IMR-90 (cell line): Measurements from ENCODE around the gene CPSF4L. TPM values are rescaled to one million over a fixed set of nuclear protein-coding genes. Genes with fewer than 3 reads are reported as not detected.

Source experiments
- ATAC-seq: fragments of 200-7000 bp; cut with Tn5 transposase; 2 replicates; pipeline ENCODE4 v1.9.1; 2020; ENCODE audit warnings: low read depth, mild to moderate bottlenecking, moderate library complexity
- BruUV-seq: library from RNA; stranded (reverse); fragments of 400-500 nt; replicated peaks from 2 replicates; lab custom pipeline; 2021; lab: Mats Ljungman, UMichigan
- CTCF ChIA-PET: fragments of 300-600 bp; formaldehyde crosslinking; extraction: SDS; loops from one replicate; lab custom pipeline; 2021; ENCODE audit warnings: antibody characterized with exemption; lab: Yijun Ruan, JAX
- POLR2A ChIA-PET: fragments of 300-600 bp; sonication (Branson Sonifier 250); formaldehyde crosslinking; loops from one replicate; lab custom pipeline; 2022; ENCODE audit warnings: antibody characterized with exemption; ENCODE audit not compliant: unreplicated experiment; lab: Charles Lee
- DNase-seq: peaks from one replicate; pipeline ENCODE4 v3.0.0; 2013
- H2AFZ ChIP-seq: replicated peaks from 2 replicates; pipeline ENCODE3; 2013; ENCODE audit warnings: low read length, mild to moderate bottlenecking; ENCODE audit not compliant: poor library complexity
- H2AK5ac ChIP-seq: 2 replicates; pipeline ENCODE4 v1.6.1; 2013; ENCODE audit warnings: low read depth, low read length, inconsistent platforms
- H2AK9ac ChIP-seq: replicated peaks from 2 replicates; pipeline ENCODE3; 2013; ENCODE audit warnings: mild to moderate bottlenecking, low read depth, low read length, moderate library complexity; ENCODE audit not compliant: poor library complexity
- H2BK120ac ChIP-seq: 2 replicates; pipeline ENCODE4 v1.6.1; 2013; ENCODE audit warnings: low read depth, low read length, inconsistent platforms
- H2BK15ac ChIP-seq: 3 replicates; pipeline ENCODE4 v1.6.1; 2013; ENCODE audit warnings: low read depth, low read length, inconsistent platforms
- H2BK20ac ChIP-seq: 2 replicates; pipeline ENCODE4 v1.6.1; 2013; ENCODE audit warnings: low read depth, mild to moderate bottlenecking, inconsistent platforms, low read length, moderate library complexity
- H2BK5ac ChIP-seq: 2 replicates; pipeline ENCODE4 v1.6.1; 2013; ENCODE audit warnings: mild to moderate bottlenecking, low read depth, low read length, inconsistent platforms; ENCODE audit not compliant: poor library complexity, severe bottlenecking
- H3K14ac ChIP-seq: replicated peaks from 2 replicates; pipeline ENCODE4 v1.6.1; 2013; ENCODE audit warnings: low read depth, low read length, inconsistent platforms
- H3K18ac ChIP-seq: 2 replicates; pipeline ENCODE4 v1.6.1; 2013; ENCODE audit warnings: low read depth, low read length, control low read depth
- H3K23ac ChIP-seq: 2 replicates; pipeline ENCODE4 v1.6.1; 2013; ENCODE audit warnings: low read depth, low read length, inconsistent platforms
- H3K27ac ChIP-seq: 2 replicates; pipeline ENCODE4 v1.5.1; 2013; ENCODE audit warnings: mild to moderate bottlenecking, control low read depth, low read length; ENCODE audit not compliant: insufficient read depth
- H3K27me3 ChIP-seq: 2 replicates; pipeline ENCODE4 v1.6.1; 2013; ENCODE audit warnings: low read length; ENCODE audit not compliant: control insufficient read depth, insufficient read depth
- H3K36me3 ChIP-seq: 2 replicates; pipeline ENCODE4 v1.6.1; 2013; ENCODE audit warnings: low read length, mixed read lengths; ENCODE audit not compliant: control insufficient read depth, insufficient read depth
- H3K4ac ChIP-seq: 2 replicates; pipeline ENCODE4 v1.6.1; 2013; ENCODE audit warnings: low read depth, low read length, inconsistent platforms
- H3K4me1 ChIP-seq: 2 replicates; pipeline ENCODE4 v1.6.1; 2013; ENCODE audit warnings: low read length, mixed read lengths; ENCODE audit not compliant: control insufficient read depth, insufficient read depth
- H3K4me2 ChIP-seq: 2 replicates; pipeline ENCODE4 v1.6.1; 2013; ENCODE audit warnings: low read depth, mild to moderate bottlenecking, control low read depth, low read length, moderate library complexity
- H3K4me3 ChIP-seq: 2 replicates; pipeline ENCODE4 v1.5.1; 2013; ENCODE audit warnings: low read depth, mild to moderate bottlenecking, control low read depth, low read length, moderate library complexity; ENCODE audit not compliant: insufficient read depth
- H3K56ac ChIP-seq: 2 replicates; pipeline ENCODE4 v1.6.1; 2013; ENCODE audit warnings: low read length, inconsistent platforms; ENCODE audit not compliant: insufficient read depth; ENCODE audit errors: extremely low read depth
- H3K79me1 ChIP-seq, 2 experiments: 2 replicates each; pipeline ENCODE4 v1.6.1; 2013; ENCODE audit warnings: low read length in 2 of 2, inconsistent platforms in 1 of 2, low read depth in 1 of 2
- H3K9ac ChIP-seq: 2 replicates; pipeline ENCODE4 v1.6.1; 2013; ENCODE audit warnings: low read depth, low read length, control low read depth
- H3K9me1 ChIP-seq: 2 replicates; pipeline ENCODE4 v1.6.1; 2013; ENCODE audit warnings: low read length, inconsistent platforms; ENCODE audit not compliant: insufficient read depth
- H3K9me3 ChIP-seq: 2 replicates; pipeline ENCODE4 v1.6.1; 2013; ENCODE audit warnings: low read length; ENCODE audit not compliant: control insufficient read depth, insufficient read depth
- H4K20me1 ChIP-seq: 2 replicates; pipeline ENCODE4 v1.6.1; 2013; ENCODE audit warnings: low read length, inconsistent platforms; ENCODE audit not compliant: insufficient read depth
- H4K5ac ChIP-seq: 2 replicates; pipeline ENCODE4 v1.6.1; 2013; ENCODE audit warnings: mild to moderate bottlenecking, low read depth, low read length, control low read depth
- H4K8ac ChIP-seq, 2 experiments: 2 replicates each; pipeline ENCODE4 v1.6.1; 2013; ENCODE audit warnings: low read depth in 2 of 2, low read length in 2 of 2, control low read depth in 1 of 2, inconsistent platforms in 1 of 2
- H4K91ac ChIP-seq: 2 replicates; pipeline ENCODE4 v1.6.1; 2013; ENCODE audit warnings: low read depth, low read length, inconsistent platforms; ENCODE audit not compliant: insufficient read depth
- BHLHE40 ChIP-seq: fragments of 150-350 bp; IDR thresholded peaks from 2 replicates; pipeline ENCODE4 v1.6.1; 2016; ENCODE audit warnings: mild to moderate bottlenecking, low read depth, low read length
- CEBPB ChIP-seq: IDR thresholded peaks from 2 replicates; pipeline ENCODE4 v1.6.1; 2012; ENCODE audit warnings: low read depth, low read length, improper control_type of control experiment
- CHD1 ChIP-seq: IDR thresholded peaks from 2 replicates; pipeline ENCODE4 v1.6.1; 2012; ENCODE audit warnings: low read depth, low read length, improper control_type of control experiment
- ELK1 ChIP-seq: fragments of 150-350 bp; IDR thresholded peaks from 2 replicates; pipeline ENCODE4 v1.6.1; 2016; ENCODE audit warnings: low read depth, mild to moderate bottlenecking, low read length, moderate library complexity, borderline replicate concordance
- FOS ChIP-seq: fragments of 150-350 bp; IDR thresholded peaks from 2 replicates; pipeline ENCODE4 v1.6.1; 2016; ENCODE audit warnings: low read depth, low read length
- MAFK ChIP-seq: IDR thresholded peaks from 2 replicates; pipeline ENCODE4 v1.6.1; 2012; ENCODE audit warnings: low read depth, low read length, improper control_type of control experiment
- MAZ ChIP-seq: IDR thresholded peaks from 2 replicates; pipeline ENCODE4 v1.6.1; 2012; ENCODE audit warnings: low read depth, mild to moderate bottlenecking, low read length, improper control_type of control experiment, moderate library complexity, borderline replicate concordance
- MXI1 ChIP-seq: IDR thresholded peaks from 2 replicates; pipeline ENCODE4 v1.6.1; 2012; ENCODE audit warnings: low read depth, mild to moderate bottlenecking, low read length, moderate library complexity, borderline replicate concordance
- NFE2L2 ChIP-seq: fragments of 150-350 bp; IDR thresholded peaks from 2 replicates; pipeline ENCODE4 v1.6.1; 2016; ENCODE audit warnings: low read depth, mild to moderate bottlenecking, low read length
- POLR2A ChIP-seq: IDR thresholded peaks from 2 replicates; pipeline ENCODE4 v1.6.1; 2012; ENCODE audit warnings: mild to moderate bottlenecking, low read depth, low read length
- RAD21 ChIP-seq: IDR thresholded peaks from 2 replicates; pipeline ENCODE4 v1.6.1; 2012; ENCODE audit warnings: low read length, improper control_type of control experiment
- RCOR1 ChIP-seq: IDR thresholded peaks from 2 replicates; pipeline ENCODE4 v1.6.1; 2012; ENCODE audit warnings: mild to moderate bottlenecking, low read length, improper control_type of control experiment; ENCODE audit not compliant: insufficient replicate concordance
- RFX5 ChIP-seq: IDR thresholded peaks from 2 replicates; pipeline ENCODE4 v1.8.0; 2012; ENCODE audit warnings: low read depth, mild to moderate bottlenecking, low read length, moderate library complexity
- SMC3 ChIP-seq: fragments of 150-350 bp; IDR thresholded peaks from 2 replicates; pipeline ENCODE4 v1.6.1; 2016; ENCODE audit warnings: low read depth, mild to moderate bottlenecking, antibody characterized with exemption, low read length, moderate library complexity
- USF2 ChIP-seq: fragments of 150-350 bp; IDR thresholded peaks from 2 replicates; pipeline ENCODE4 v1.6.1; 2017; ENCODE audit warnings: mild to moderate bottlenecking, antibody characterized with exemption, low read length, low read depth
- WGBS, 2 experiments: methylation state at CpG; one replicate each; pipeline versions ENCODE4 v1.1.5 to v1.1.7; 2013; ENCODE audit warnings: missing lambda C conversion rate in 2 of 2; ENCODE audit not compliant: insufficient read length in 1 of 2; ENCODE audit errors: extremely low coverage in 2 of 2; 5-methylcytosine and 5-hydroxymethylcytosine counted together
- dilution Hi-C: fragments of 300-500 bp; cut with HindIII; formaldehyde crosslinking; loops from one replicate; pipeline ENCODE4 v1.14.3; 2018; ENCODE audit warnings: low sequenced_read_pairs; ENCODE audit not compliant: unreplicated experiment
- in situ Hi-C: fragments of 300-500 bp; cut with MboI; formaldehyde crosslinking; loops from 3 replicates; pipeline ENCODE4 v1.14.3; 2019; ENCODE audit warnings: low sequenced_read_pairs, inconsistent platforms, mixed read lengths
- intact Hi-C: fragments of 100-400 bp; cut with micrococcal nuclease; formaldehyde crosslinking; loops from 2 replicates; pipeline ENCODE4 v1.10.0; 2022
- polyA plus RNA-seq, 3 experiments: library from polyadenylated mRNA; depleted of rRNA; stranded (reverse); fragments of >200 nt; gene quantifications; 2 replicates each; pipeline ENCODE4 v1.2.3, GENCODE V29; 2012; ENCODE audit warnings: low replicate concordance in 1 of 3
- total RNA-seq: library from RNA; depleted of rRNA; stranded (reverse); fragments of >200 nt; gene quantifications from 2 replicates; pipeline ENCODE4 v1.2.3, GENCODE V29; 2012
- TF ChIP-seq, protein P1 (sequence below): conservative IDR thresholded peaks from 2 replicates; pipeline ENCODE4 v1.5.1; 2012; ENCODE audit warnings: mild to moderate bottlenecking, low read depth, low read length, improper control_type of control experiment

Gene CPSF4L
- total and polyA plus RNA-seq, 2 of the 4 experiments (the other 2 are of a cell fraction): not detected

DNA sequence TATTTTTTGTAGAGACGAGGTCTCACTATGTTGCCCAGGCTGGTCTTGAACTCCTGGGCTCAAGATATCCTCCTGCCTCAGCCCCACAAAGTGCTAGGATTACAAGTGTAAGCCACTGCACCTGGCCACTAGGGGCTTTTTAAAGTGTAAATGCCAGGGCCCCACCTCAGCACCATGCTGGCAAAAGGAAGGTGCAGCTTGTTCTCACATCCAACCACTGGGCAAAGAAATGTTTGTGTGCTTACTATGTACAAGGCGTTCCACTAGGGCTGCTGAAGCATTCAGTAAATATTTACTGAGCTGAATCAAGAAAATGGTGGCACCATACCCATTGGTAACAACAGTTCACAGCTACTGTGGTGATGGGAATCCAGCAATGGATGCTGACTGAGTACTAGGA is 46.2 kb downstream of the CPSF4L start:
- CTCF ChIA-PET: no interaction called here

More for the DNA sequence above, 46.2 kb downstream of the CPSF4L start:
- no peak overlapping the region for H2AK9ac ChIP-seq
- no peak overlapping the region for H3K4ac ChIP-seq
- DNase-seq: no peak
- no peak overlapping the region for H2AK5ac ChIP-seq
- H3K4me3 ChIP-seq: no peak overlapping the region
- H3K4me1 ChIP-seq: no peaks in the 10 kb centered on the region
- H4K8ac ChIP-seq: no peak overlapping the region
- no peak overlapping the region for H2BK120ac ChIP-seq
- H2BK20ac ChIP-seq: no peak overlapping the region
- H2AFZ ChIP-seq: no peak overlapping the region
- no peak overlapping the region for H2BK15ac ChIP-seq
- peaks cover 35% of the 10 kb centered on the region in 2 experiments for H3K79me1 ChIP-seq
- POLR2A ChIA-PET: no interaction called here
- no peak overlapping the region for H3K18ac ChIP-seq
- H3K4me2 ChIP-seq: no peak overlapping the region
- peaks cover 6% of the 10 kb centered on the region for H3K36me3 ChIP-seq
- H3K56ac ChIP-seq: no peak overlapping the region
- H2BK5ac ChIP-seq: no peak overlapping the region
- WGBS, 2 experiments: 100% methylated on average over 1 of the region's 2 CpGs; no CpG with 5 or more reads in 1 of the 2 experiments
- no peaks in the 10 kb centered on the region for H3K9me3 ChIP-seq
- dilution Hi-C loops (no loop called here), intact Hi-C loops (no loop called here), in situ Hi-C loops (loop anchor here (25.0 kb wide), 1 partner anchor 828 kb away; no protein-coding TSS in a partner anchor)
- no peak overlapping the region for H4K5ac ChIP-seq
- no TSS peak for BruUV-seq
- peaks cover 3% of the 10 kb centered on the region; the same call in 1 of the 2 replicates for H4K20me1 ChIP-seq
- H4K91ac ChIP-seq: no peak overlapping the region
- no peak overlapping the region; the same call in 1 of the 2 replicates for H3K14ac ChIP-seq
- peaks cover 10% of the 10 kb centered on the region; the same call in 1 of the 2 replicates for H3K9me1 ChIP-seq
- ATAC-seq: no peak
- no peak overlapping the region for H3K27ac ChIP-seq
- no peak for TF ChIP-seq RAD21
- TF ChIP-seq CHD1: no peak
- no peak for TF ChIP-seq NFE2L2
- TF ChIP-seq, protein P1, sequence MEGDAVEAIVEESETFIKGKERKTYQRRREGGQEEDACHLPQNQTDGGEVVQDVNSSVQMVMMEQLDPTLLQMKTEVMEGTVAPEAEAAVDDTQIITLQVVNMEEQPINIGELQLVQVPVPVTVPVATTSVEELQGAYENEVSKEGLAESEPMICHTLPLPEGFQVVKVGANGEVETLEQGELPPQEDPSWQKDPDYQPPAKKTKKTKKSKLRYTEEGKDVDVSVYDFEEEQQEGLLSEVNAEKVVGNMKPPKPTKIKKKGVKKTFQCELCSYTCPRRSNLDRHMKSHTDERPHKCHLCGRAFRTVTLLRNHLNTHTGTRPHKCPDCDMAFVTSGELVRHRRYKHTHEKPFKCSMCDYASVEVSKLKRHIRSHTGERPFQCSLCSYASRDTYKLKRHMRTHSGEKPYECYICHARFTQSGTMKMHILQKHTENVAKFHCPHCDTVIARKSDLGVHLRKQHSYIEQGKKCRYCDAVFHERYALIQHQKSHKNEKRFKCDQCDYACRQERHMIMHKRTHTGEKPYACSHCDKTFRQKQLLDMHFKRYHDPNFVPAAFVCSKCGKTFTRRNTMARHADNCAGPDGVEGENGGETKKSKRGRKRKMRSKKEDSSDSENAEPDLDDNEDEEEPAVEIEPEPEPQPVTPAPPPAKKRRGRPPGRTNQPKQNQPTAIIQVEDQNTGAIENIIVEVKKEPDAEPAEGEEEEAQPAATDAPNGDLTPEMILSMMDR: no peak
- no peak for TF ChIP-seq MAZ
- no peak for TF ChIP-seq SMC3
- no peak for TF ChIP-seq RFX5
- TF ChIP-seq FOS: no peak
- TF ChIP-seq USF2: no peak
- no peak for TF ChIP-seq CEBPB
- TF ChIP-seq MXI1: no peak
- no peak for TF ChIP-seq BHLHE40
- TF ChIP-seq MAFK: no peak
- TF ChIP-seq POLR2A: no peak
- TF ChIP-seq RCOR1: no peak
- TF ChIP-seq ELK1: no peak
- H3K9ac ChIP-seq: no peak overlapping the region
- no peak overlapping the region for H3K23ac ChIP-seq
- no peaks in the 10 kb centered on the region for H3K27me3 ChIP-seq
